K562 (cell line): ENCODE data around the gene EEF1A2. TPM values are rescaled to one million over a fixed set of nuclear protein-coding genes. Genes with fewer than 3 reads are reported as not detected.

ENCODE experiments used
- ATAC-seq: fragments of 200-7000 bp; cut with Tn5 transposase; 3 replicates; pipeline ENCODE4 v1.9.1; 2020; ENCODE audit warnings: moderate library complexity
- BruUV-seq: library from RNA; stranded (reverse); fragments of 400-500 nt; replicated peaks from 2 replicates; lab custom pipeline; 2021; lab: Mats Ljungman, UMichigan
- CTCF ChIA-PET: fragments of 300-600 bp; formaldehyde crosslinking; extraction: SDS; loops from one replicate; lab custom pipeline; 2021; ENCODE audit warnings: low intra/inter-chr PET ratio; lab: Yijun Ruan, JAX
- POLR2A ChIA-PET: fragments of 300-600, 350-650 bp; sonication (Branson Sonifier 250); formaldehyde crosslinking; extraction: SDS; loops from one replicate; lab custom pipeline; 2021; ENCODE audit warnings: antibody characterized with exemption, inconsistent platforms; lab: Yijun Ruan, JAX
- DNase-seq, 4 experiments: peaks; one replicate each; pipeline versions ENCODE4 v3.0.0 to v3.0.0-alpha.2; 2011 to 2018; ENCODE audit warnings: low spot score in 3 of 4, mixed read lengths in 3 of 4; ENCODE audit errors: extremely low read depth in 1 of 4
- FAIRE-seq: peaks from 2 replicates; lab custom pipeline; 2011; peaks lifted over from hg19 to GRCh38; lab: Jason Lieb, UNC
- H2AFZ ChIP-seq: 2 replicates; pipeline ENCODE4 v1.6.0; 2011; ENCODE audit warnings: low read depth, low read length, control low read depth, inconsistent platforms
- H3K27ac ChIP-seq: fragments of 200-600 bp; 3 replicates; pipeline ENCODE4 v1.8.0; 2011; ENCODE audit warnings: low read depth, mild to moderate bottlenecking, control low read depth, inconsistent platforms, low read length, moderate library complexity, mixed read lengths; ENCODE audit errors: extremely low read depth
- H3K27me3 ChIP-seq, 2 experiments: fragments of 300-600 bp in 1 of 2; 2 replicates in 1 of 2; 3 replicates in 1 of 2; pipeline versions ENCODE4 v1.6.0 to v1.8.0; 2011; ENCODE audit warnings: inconsistent platforms in 2 of 2, low read length in 2 of 2, mild to moderate bottlenecking in 1 of 2, mixed read lengths in 1 of 2, moderate library complexity in 1 of 2; ENCODE audit not compliant: control insufficient read depth in 2 of 2, insufficient read depth in 2 of 2
- H3K36me3 ChIP-seq: fragments of 300-600 bp; 3 replicates; pipeline ENCODE4 v1.8.0; 2011; ENCODE audit warnings: mild to moderate bottlenecking, low read length, inconsistent platforms; ENCODE audit not compliant: control insufficient read depth, insufficient read depth
- H3K4me1 ChIP-seq, 2 experiments: fragments of 200-600 bp in 1 of 2; replicated peaks in 1 of 2; 2 replicates in 1 of 2; 3 replicates in 1 of 2; pipeline versions ENCODE4 v1.5.1 to v1.8.0; 2011; ENCODE audit warnings: inconsistent platforms in 2 of 2, low read length in 2 of 2, mild to moderate bottlenecking in 1 of 2, mixed read lengths in 1 of 2, moderate library complexity in 1 of 2; ENCODE audit not compliant: control insufficient read depth in 2 of 2, insufficient read depth in 2 of 2
- H3K4me2 ChIP-seq: 2 replicates; pipeline ENCODE4 v1.6.1; 2011; ENCODE audit warnings: low read length, control low read depth, inconsistent platforms, mixed read lengths; ENCODE audit not compliant: insufficient read depth
- H3K4me3 ChIP-seq: fragments of 200-600 bp; sonication (generic), shearing (Covaris generic); 2 replicates; pipeline ENCODE4 v1.5.1; 2016; ENCODE audit warnings: control low read depth, inconsistent platforms
- H3K79me2 ChIP-seq: fragments of 200-600 bp; 3 replicates; pipeline ENCODE4 v1.8.0; 2011; ENCODE audit warnings: low read length, inconsistent platforms; ENCODE audit not compliant: control insufficient read depth, insufficient read depth
- H3K9ac ChIP-seq, 2 experiments: 2 replicates each; pipeline versions ENCODE4 v1.6.0 to v1.6.1; 2011; ENCODE audit warnings: low read depth in 2 of 2, low read length in 2 of 2, control low read depth in 1 of 2, inconsistent platforms in 1 of 2, mild to moderate bottlenecking in 1 of 2, mixed read lengths in 1 of 2; ENCODE audit not compliant: insufficient read depth in 1 of 2
- H3K9me1 ChIP-seq: one replicate; pipeline ENCODE4 v1.6.0; 2011; ENCODE audit warnings: inconsistent platforms, mild to moderate bottlenecking, low read length, moderate library complexity; ENCODE audit not compliant: control insufficient read depth, insufficient read depth
- H3K9me3 ChIP-seq: replicated peaks from 2 replicates; pipeline ENCODE4 v1.5.1; 2011; ENCODE audit warnings: low read depth, low read length, inconsistent platforms; ENCODE audit not compliant: control insufficient read depth, insufficient read depth
- H4K20me1 ChIP-seq: replicated peaks from 2 replicates; pipeline ENCODE4 v1.6.1; 2011; ENCODE audit warnings: low read length, inconsistent platforms, mixed read lengths; ENCODE audit not compliant: control insufficient read depth, insufficient read depth
- C11orf30 ChIP-seq: fragments of 450-650 bp; IDR thresholded peaks from 2 replicates; pipeline ENCODE4 v1.6.1; 2016; ENCODE audit warnings: low read depth, mild to moderate bottlenecking
- ELF1 ChIP-seq: fragments of 200-800 bp; sonication (Bioruptor generic); IDR thresholded peaks from 2 replicates; pipeline ENCODE4 v1.6.1; 2016; ENCODE audit warnings: missing genetic modification characterization, missing compliant biosample characterization
- GABPB2 ChIP-seq: fragments of 250-450 bp; sonication (Bioruptor Pico); conservative IDR thresholded peaks from 2 replicates; pipeline ENCODE4 v1.5.1; 2021; ENCODE audit warnings: mild to moderate bottlenecking
- HNRNPUL1 ChIP-seq: fragments of 200-400 bp; formaldehyde crosslinking; IDR thresholded peaks from 2 replicates; pipeline ENCODE4 v1.6.1; 2017; ENCODE audit warnings: low read length
- MIER1 ChIP-seq: fragments of 450-650 bp; IDR thresholded peaks from 2 replicates; pipeline ENCODE4 v1.6.1; 2016; ENCODE audit warnings: antibody characterized with exemption, mild to moderate bottlenecking, low read depth
- RFX7 ChIP-seq: fragments of 250-450 bp; sonication (Bioruptor Pico); IDR thresholded peaks from 2 replicates; pipeline ENCODE4 v1.5.1; 2021; ENCODE audit warnings: mild to moderate bottlenecking
- SIX5 ChIP-seq, 2 experiments: IDR thresholded peaks; 2 replicates each; pipeline ENCODE4 v1.6.1; 2011; ENCODE audit warnings: low read length in 2 of 2, borderline replicate concordance in 1 of 2, low read depth in 1 of 2, mild to moderate bottlenecking in 1 of 2, moderate library complexity in 1 of 2; ENCODE audit not compliant: insufficient read depth in 1 of 2
- ZNF316 ChIP-seq: fragments of 450-650 bp; IDR thresholded peaks from 2 replicates; pipeline ENCODE4 v1.6.1; 2016
- ZNF699 ChIP-seq: fragments of 250-450 bp; sonication (Bioruptor Pico); IDR thresholded peaks from 2 replicates; pipeline ENCODE4 v1.8.0; 2021; ENCODE audit warnings: mild to moderate bottlenecking, moderate library complexity; ENCODE audit not compliant: insufficient replicate concordance
- ZNF764 ChIP-seq: fragments of 250-450 bp; sonication (Bioruptor Pico); IDR thresholded peaks from 2 replicates; pipeline ENCODE4 v1.4.0; 2020; ENCODE audit warnings: low read depth, mild to moderate bottlenecking, moderate library complexity
- ZNF766 ChIP-seq: fragments of 200-800 bp; sonication (Bioruptor generic); conservative IDR thresholded peaks from 2 replicates; pipeline ENCODE4 v1.6.1; 2016; ENCODE audit warnings: missing genetic modification characterization, missing compliant biosample characterization
- WGBS: fragments of 100-300 bp; shearing (Covaris generic); methylation state at CpG from one replicate; pipeline ENCODE4 v1.1.6; 2016; ENCODE audit warnings: low coverage, mixed read lengths; ENCODE audit not compliant: insufficient coverage; ENCODE audit errors: missing lambda C conversion rate; 5-methylcytosine and 5-hydroxymethylcytosine counted together
- in situ Hi-C: fragments of 300-500 bp; cut with MboI; formaldehyde crosslinking; loops from 4 replicates; pipeline ENCODE4 v1.15.0; 2018; ENCODE audit warnings: inconsistent platforms, mixed read lengths
- intact Hi-C: fragments of 100-400 bp; cut with micrococcal nuclease; formaldehyde crosslinking; loops from 2 replicates; pipeline ENCODE4 v1.14.2; 2022
- polyA plus RNA-seq, 8 experiments: library from polyadenylated mRNA; depleted of rRNA in 4 of 8; stranded (reverse) in 5 of 8; unstranded in 3 of 8; fragments of >200 nt; fragmentation: Nextera tagmentation in 2 of 8; fragmentation: Illumina TruSeq in 1 of 8; extraction: Ambion mirVana in 2 of 8; extraction: Trizol in 1 of 8; gene quantifications; 2 replicates each; pipeline versions ENCODE4 v1.2.1 to v1.2.3, GENCODE V29; 2011 to 2014; ENCODE audit warnings: inconsistent platforms in 1 of 8, missing spikeins in 1 of 8
- total RNA-seq, 7 experiments: library from RNA; depleted of rRNA in 6 of 7; stranded (reverse); fragments of >200 nt in 6 of 7; fragmentation: Illumina TruSeq in 2 of 7; extraction: Trizol in 2 of 7; gene quantifications; 2 replicates each; pipeline versions ENCODE4 v1.2.1 to v1.2.3, GENCODE V29; 2011 to 2021; ENCODE audit warnings: low replicate concordance in 1 of 7
- TF ChIP-seq, protein P1 (sequence below): IDR thresholded peaks from 2 replicates; pipeline ENCODE4 v1.6.1; 2014; ENCODE audit warnings: antibody characterized with exemption
- TF ChIP-seq, protein P2 (sequence below): fragments of 450-650 bp; formaldehyde crosslinking; IDR thresholded peaks from 2 replicates; pipeline ENCODE4 v1.4.0; 2020; ENCODE audit warnings: mild to moderate bottlenecking, moderate library complexity
- TF ChIP-seq, protein P3 (sequence below): sonication (generic); formaldehyde crosslinking; IDR thresholded peaks from 2 replicates; pipeline ENCODE4 v1.8.1; 2023; ENCODE audit warnings: mild to moderate bottlenecking, missing genetic modification reagents

EEF1A2 gene
- total and polyA plus RNA-seq, 9 of the 15 experiments (the other 6 are each of a cell fraction or from before 2014, with no cell fraction given) = 0.04 to 29.6 (median 11.5) TPM

DNA sequence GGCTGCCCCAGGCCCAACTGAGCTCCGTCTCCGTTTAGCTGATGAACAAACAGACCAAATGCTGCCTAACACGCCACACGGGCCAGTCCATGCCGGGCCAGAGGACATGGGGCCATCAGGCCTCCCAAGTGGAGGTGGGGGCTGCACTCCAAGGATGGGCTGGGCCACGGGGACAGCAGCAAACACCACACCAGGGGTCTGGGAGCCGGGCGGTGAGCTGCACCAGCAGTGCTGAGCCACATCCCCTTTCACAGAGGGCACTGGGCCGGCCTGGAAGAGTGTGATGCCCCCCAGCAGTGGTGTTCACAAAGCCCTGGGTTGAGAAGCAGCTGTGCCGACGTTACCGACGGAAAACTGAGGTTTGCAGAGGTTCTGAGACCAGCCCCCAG is 29.2 kb downstream of the EEF1A2 start:
- Histone ChIP-seq H3K27me3 (peaks cover 41 to 87% of the 10 kb centered on the region in 2 experiments), H3K9me3 (no peaks in the 10 kb centered on the region), H3K4me2 (no peak overlapping the region), H3K9me1 (no peaks in the 10 kb centered on the region), H2AFZ (no peak overlapping the region), H3K27ac (no peak overlapping the region), H3K4me3 (no peak overlapping the region), H4K20me1 (peaks cover 19% of the 10 kb centered on the region), H3K4me1 (peaks cover 0 to 42% of the 10 kb centered on the region in 2 experiments; a peak in 2 of 5 replicates), H3K36me3 (no peaks in the 10 kb centered on the region), H3K9ac (no peak overlapping the region), H3K79me2 (no peaks in the 10 kb centered on the region)
- TF ChIP-seq, protein P1, sequence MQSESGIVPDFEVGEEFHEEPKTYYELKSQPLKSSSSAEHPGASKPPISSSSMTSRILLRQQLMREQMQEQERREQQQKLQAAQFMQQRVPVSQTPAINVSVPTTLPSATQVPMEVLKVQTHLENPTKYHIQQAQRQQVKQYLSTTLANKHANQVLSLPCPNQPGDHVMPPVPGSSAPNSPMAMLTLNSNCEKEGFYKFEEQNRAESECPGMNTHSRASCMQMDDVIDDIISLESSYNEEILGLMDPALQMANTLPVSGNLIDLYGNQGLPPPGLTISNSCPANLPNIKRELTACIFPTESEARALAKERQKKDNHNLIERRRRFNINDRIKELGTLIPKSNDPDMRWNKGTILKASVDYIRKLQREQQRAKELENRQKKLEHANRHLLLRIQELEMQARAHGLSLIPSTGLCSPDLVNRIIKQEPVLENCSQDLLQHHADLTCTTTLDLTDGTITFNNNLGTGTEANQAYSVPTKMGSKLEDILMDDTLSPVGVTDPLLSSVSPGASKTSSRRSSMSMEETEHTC = no peak
- TF ChIP-seq, protein P2, sequence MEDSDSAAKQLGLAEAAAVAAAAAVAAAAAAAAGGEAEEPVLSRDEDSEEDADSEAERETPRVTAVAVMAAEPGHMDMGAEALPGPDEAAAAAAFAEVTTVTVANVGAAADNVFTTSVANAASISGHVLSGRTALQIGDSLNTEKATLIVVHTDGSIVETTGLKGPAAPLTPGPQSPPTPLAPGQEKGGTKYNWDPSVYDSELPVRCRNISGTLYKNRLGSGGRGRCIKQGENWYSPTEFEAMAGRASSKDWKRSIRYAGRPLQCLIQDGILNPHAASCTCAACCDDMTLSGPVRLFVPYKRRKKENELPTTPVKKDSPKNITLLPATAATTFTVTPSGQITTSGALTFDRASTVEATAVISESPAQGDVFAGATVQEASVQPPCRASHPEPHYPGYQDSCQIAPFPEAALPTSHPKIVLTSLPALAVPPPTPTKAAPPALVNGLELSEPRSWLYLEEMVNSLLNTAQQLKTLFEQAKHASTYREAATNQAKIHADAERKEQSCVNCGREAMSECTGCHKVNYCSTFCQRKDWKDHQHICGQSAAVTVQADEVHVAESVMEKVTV = no peak
- TF ChIP-seq ZNF764 (CRISPR knock-in tag) (no peak), MIER1 (no peak), GABPB2 (CRISPR knock-in tag) (no peak), ZNF699 (CRISPR knock-in tag) (no peak), ZNF316 (no peak), SIX5 (IDR thresholded peaks at IDR 0.05; ENCODE audit: borderline replicate concordance in 1 of 2, insufficient read depth in 1 of 2, low read depth in 1 of 2, low read length in 2 of 2) (no peak), C11orf30 (no peak), RFX7 (CRISPR knock-in tag) (no peak), ELF1 (tag) (no peak), HNRNPUL1 (no peak), ZNF766 (CRISPR knock-in tag) (no peak)
- TF ChIP-seq, protein P3, sequence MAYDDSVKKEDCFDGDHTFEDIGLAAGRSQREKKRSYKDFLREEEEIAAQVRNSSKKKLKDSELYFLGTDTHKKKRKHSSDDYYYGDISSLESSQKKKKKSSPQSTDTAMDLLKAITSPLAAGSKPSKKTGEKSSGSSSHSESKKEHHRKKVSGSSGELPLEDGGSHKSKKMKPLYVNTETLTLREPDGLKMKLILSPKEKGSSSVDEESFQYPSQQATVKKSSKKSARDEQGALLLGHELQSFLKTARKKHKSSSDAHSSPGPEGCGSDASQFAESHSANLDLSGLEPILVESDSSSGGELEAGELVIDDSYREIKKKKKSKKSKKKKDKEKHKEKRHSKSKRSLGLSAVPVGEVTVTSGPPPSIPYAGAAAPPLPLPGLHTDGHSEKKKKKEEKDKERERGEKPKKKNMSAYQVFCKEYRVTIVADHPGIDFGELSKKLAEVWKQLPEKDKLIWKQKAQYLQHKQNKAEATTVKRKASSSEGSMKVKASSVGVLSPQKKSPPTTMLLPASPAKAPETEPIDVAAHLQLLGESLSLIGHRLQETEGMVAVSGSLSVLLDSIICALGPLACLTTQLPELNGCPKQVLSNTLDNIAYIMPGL = no peak
- intact Hi-C loops (no loop called here), in situ Hi-C loops (no loop called here)
- no peak for ATAC-seq
- WGBS = 1% methylated on average over 12 of the region's 13 CpGs
- FAIRE-seq = no peak
- no peak for DNase-seq
- POLR2A ChIA-PET = interaction anchor here (0.7 kb wide), 1 partner anchor 13 kb away, joined by 4 read pairs; no protein-coding TSS in a partner anchor
- BruUV-seq = no TSS peak
- CTCF ChIA-PET = no interaction called here
